Measurements from ENCODE around the gene AASDH. TPM values are rescaled to one million over a fixed set of nuclear protein-coding genes. Genes with fewer than 3 reads are reported as not detected.

Gene AASDH
- total RNA-seq, 1 donor from 2014 or later = 7.3 TPM

- Mint-ChIP-seq H3K36me3 (ENCODE audit: low read depth, unreplicated experiment) (peaks cover 2% of the 10 kb centered on the region), H3K4me1 (ENCODE audit: low read depth, unreplicated experiment) (peaks cover 9% of the 10 kb centered on the region), H3K4me3 (ENCODE audit: unreplicated experiment) (no peak overlapping the region), H3K27ac (ENCODE audit: unreplicated experiment) (no peak overlapping the region), H3K27me3 (ENCODE audit: low read depth, unreplicated experiment) (no peaks in the 10 kb centered on the region), H3K9me3 (ENCODE audit: unreplicated experiment) (no peaks in the 10 kb centered on the region)
- H3K9ac ChIP-seq (ENCODE audit: low read length) = no peak overlapping the region
- H3K79me2 ChIP-seq (ENCODE audit: insufficient read depth, low read length) = peaks cover 43% of the 10 kb centered on the region
- H3K27me3 ChIP-seq (ENCODE audit: insufficient read depth, low read length) = no peaks in the 10 kb centered on the region
- FAIRE-seq = no peak
- no peak overlapping the region for H3K4me3 ChIP-seq (ENCODE audit: insufficient read depth, low read depth, low read length)
- peaks cover 12% of the 10 kb centered on the region for H3K4me1 ChIP-seq (ENCODE audit: insufficient read depth, low read length)
- peaks cover 7% of the 10 kb centered on the region for H3K36me3 ChIP-seq (ENCODE audit: insufficient read depth, low read length)
- DNase-seq (ENCODE audit: low read depth) = no peak
- no peaks in the 10 kb centered on the region for H3K9me3 ChIP-seq (ENCODE audit: insufficient read depth, low read depth, low read length)
- no peak overlapping the region for H3K4me2 ChIP-seq (ENCODE audit: low read length)
- H4K20me1 ChIP-seq (ENCODE audit: insufficient read depth, low read length) = no peaks in the 10 kb centered on the region
- no peak overlapping the region for H3K27ac ChIP-seq (ENCODE audit: low read depth, low read length)
- TF ChIP-seq, protein P1, sequence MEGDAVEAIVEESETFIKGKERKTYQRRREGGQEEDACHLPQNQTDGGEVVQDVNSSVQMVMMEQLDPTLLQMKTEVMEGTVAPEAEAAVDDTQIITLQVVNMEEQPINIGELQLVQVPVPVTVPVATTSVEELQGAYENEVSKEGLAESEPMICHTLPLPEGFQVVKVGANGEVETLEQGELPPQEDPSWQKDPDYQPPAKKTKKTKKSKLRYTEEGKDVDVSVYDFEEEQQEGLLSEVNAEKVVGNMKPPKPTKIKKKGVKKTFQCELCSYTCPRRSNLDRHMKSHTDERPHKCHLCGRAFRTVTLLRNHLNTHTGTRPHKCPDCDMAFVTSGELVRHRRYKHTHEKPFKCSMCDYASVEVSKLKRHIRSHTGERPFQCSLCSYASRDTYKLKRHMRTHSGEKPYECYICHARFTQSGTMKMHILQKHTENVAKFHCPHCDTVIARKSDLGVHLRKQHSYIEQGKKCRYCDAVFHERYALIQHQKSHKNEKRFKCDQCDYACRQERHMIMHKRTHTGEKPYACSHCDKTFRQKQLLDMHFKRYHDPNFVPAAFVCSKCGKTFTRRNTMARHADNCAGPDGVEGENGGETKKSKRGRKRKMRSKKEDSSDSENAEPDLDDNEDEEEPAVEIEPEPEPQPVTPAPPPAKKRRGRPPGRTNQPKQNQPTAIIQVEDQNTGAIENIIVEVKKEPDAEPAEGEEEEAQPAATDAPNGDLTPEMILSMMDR (IDR thresholded peaks at IDR 0.05; ENCODE audit: insufficient read depth, low read depth, low read length) = no peak
- no peak for TF ChIP-seq EZH2 (IDR thresholded peaks at IDR 0.05; ENCODE audit: insufficient read depth, low read length)
- no peak overlapping the region for H2AFZ ChIP-seq (ENCODE audit: low read depth, low read length)
Measured at GRCh38 chr4:56408978-56409377, 21.7 kb upstream of the AASDH start.

DNA sequence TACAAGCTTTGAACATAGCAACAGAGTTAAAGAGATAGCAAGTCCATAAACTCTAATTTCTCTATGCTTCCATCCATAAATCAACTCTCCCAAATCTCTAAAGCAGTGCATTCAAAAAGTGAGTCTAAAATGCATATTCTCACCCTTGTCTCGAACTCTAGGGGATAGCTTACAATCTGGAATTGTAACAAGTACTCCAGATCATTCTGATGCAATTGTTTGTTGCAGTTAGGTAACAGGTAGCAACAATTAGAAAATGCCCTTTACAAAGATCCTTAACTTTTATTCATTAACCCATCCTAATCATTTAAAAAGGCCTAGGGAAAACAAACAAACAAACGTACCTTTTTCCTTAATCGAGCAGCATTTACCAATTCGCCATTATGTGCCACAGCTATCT is 18.9 kb upstream of the AASDH start:
- no peaks in the 10 kb centered on the region for H3K9me3 ChIP-seq (ENCODE audit: insufficient read depth, low read depth, low read length)
- no peak for DNase-seq (ENCODE audit: low read depth)
- H4K20me1 ChIP-seq (ENCODE audit: insufficient read depth, low read length) = no peaks in the 10 kb centered on the region
- peaks cover 21% of the 10 kb centered on the region for H3K79me2 ChIP-seq (ENCODE audit: insufficient read depth, low read length)
- H3K9ac ChIP-seq (ENCODE audit: low read length) = no peak overlapping the region
- peaks cover 12% of the 10 kb centered on the region for H3K4me1 ChIP-seq (ENCODE audit: insufficient read depth, low read length)
- no peak overlapping the region for H3K4me3 ChIP-seq (ENCODE audit: insufficient read depth, low read depth, low read length)
- no peak overlapping the region for H3K27ac Mint-ChIP-seq (ENCODE audit: unreplicated experiment)
- no peaks in the 10 kb centered on the region for H3K27me3 Mint-ChIP-seq (ENCODE audit: low read depth, unreplicated experiment)
- H3K9me3 Mint-ChIP-seq (ENCODE audit: unreplicated experiment) = no peaks in the 10 kb centered on the region
- FAIRE-seq = no peak
- no peaks in the 10 kb centered on the region for H3K27me3 ChIP-seq (ENCODE audit: insufficient read depth, low read length)
- TF ChIP-seq EZH2 (IDR thresholded peaks at IDR 0.05; ENCODE audit: insufficient read depth, low read length) = no peak
- TF ChIP-seq, protein P1 (IDR thresholded peaks at IDR 0.05; ENCODE audit: insufficient read depth, low read depth, low read length) = no peak
- peaks cover 6% of the 10 kb centered on the region for H3K4me1 Mint-ChIP-seq (ENCODE audit: low read depth, unreplicated experiment)
- peaks cover 7% of the 10 kb centered on the region for H3K36me3 ChIP-seq (ENCODE audit: insufficient read depth, low read length)
- H3K27ac ChIP-seq (ENCODE audit: low read depth, low read length) = no peak overlapping the region
- H3K4me3 Mint-ChIP-seq (ENCODE audit: unreplicated experiment) = no peak overlapping the region
- no peak overlapping the region for H2AFZ ChIP-seq (ENCODE audit: low read depth, low read length)
- H3K36me3 Mint-ChIP-seq (ENCODE audit: low read depth, unreplicated experiment) = peaks cover 2% of the 10 kb centered on the region
- no peak overlapping the region for H3K4me2 ChIP-seq (ENCODE audit: low read length)

DNA sequence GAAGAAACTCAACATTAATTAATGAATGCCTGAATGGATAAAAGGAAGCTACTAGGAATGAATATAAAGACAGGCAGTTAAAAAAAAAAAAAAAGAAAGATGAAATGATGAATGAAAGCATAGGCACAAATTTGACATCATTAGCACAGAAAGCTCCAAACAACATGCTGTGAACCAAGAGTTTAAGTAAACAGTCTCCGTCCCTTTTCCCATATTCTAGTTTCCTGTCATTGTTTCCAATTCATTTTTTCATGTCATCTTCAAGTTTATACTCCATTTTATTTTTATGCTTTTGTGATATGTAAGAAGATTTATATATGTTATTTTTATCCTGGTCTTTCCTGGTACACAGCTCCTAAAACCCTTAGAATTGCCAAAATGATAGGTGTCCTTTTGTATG is 17.7 kb upstream of the AASDH start:
- H3K9ac ChIP-seq (ENCODE audit: low read length) = no peak overlapping the region
- TF ChIP-seq, protein P1 (IDR thresholded peaks at IDR 0.05; ENCODE audit: insufficient read depth, low read depth, low read length) = no peak
- no peak for TF ChIP-seq EZH2 (IDR thresholded peaks at IDR 0.05; ENCODE audit: insufficient read depth, low read length)
- no peak overlapping the region for H3K27ac Mint-ChIP-seq (ENCODE audit: unreplicated experiment)
- no peaks in the 10 kb centered on the region for H3K9me3 Mint-ChIP-seq (ENCODE audit: unreplicated experiment)
- no peak overlapping the region for H3K4me3 Mint-ChIP-seq (ENCODE audit: unreplicated experiment)
- peaks cover 4% of the 10 kb centered on the region for H3K4me1 Mint-ChIP-seq (ENCODE audit: low read depth, unreplicated experiment)
- H3K4me1 ChIP-seq (ENCODE audit: insufficient read depth, low read length) = peaks cover 6% of the 10 kb centered on the region
- no peak overlapping the region for H2AFZ ChIP-seq (ENCODE audit: low read depth, low read length)
- no peak overlapping the region for H3K4me3 ChIP-seq (ENCODE audit: insufficient read depth, low read depth, low read length)
- H3K27me3 ChIP-seq (ENCODE audit: insufficient read depth, low read length) = no peaks in the 10 kb centered on the region
- no peak for DNase-seq (ENCODE audit: low read depth)
- peaks cover 14% of the 10 kb centered on the region for H3K36me3 ChIP-seq (ENCODE audit: insufficient read depth, low read length)
- H3K27ac ChIP-seq (ENCODE audit: low read depth, low read length) = no peak overlapping the region
- no peaks in the 10 kb centered on the region for H3K9me3 ChIP-seq (ENCODE audit: insufficient read depth, low read depth, low read length)
- H4K20me1 ChIP-seq (ENCODE audit: insufficient read depth, low read length) = no peaks in the 10 kb centered on the region
- H3K4me2 ChIP-seq (ENCODE audit: low read length) = no peak overlapping the region
- H3K27me3 Mint-ChIP-seq (ENCODE audit: low read depth, unreplicated experiment) = no peaks in the 10 kb centered on the region
- peaks cover 2% of the 10 kb centered on the region for H3K36me3 Mint-ChIP-seq (ENCODE audit: low read depth, unreplicated experiment)
- no peak for FAIRE-seq
- peaks cover 17% of the 10 kb centered on the region for H3K79me2 ChIP-seq (ENCODE audit: insufficient read depth, low read length)
